Testis (tissue), 3 donors: ENCODE measurements around the gene C6orf132. TPM values are rescaled to one million over a fixed set of nuclear protein-coding genes. Genes with fewer than 3 reads are reported as not detected.

Experiments
- DNase-seq: peaks from one replicate; pipeline ENCODE4 v3.0.0-alpha.2; 2019
- H3K27ac ChIP-seq, 2 donors: fragments of 200-600 bp; sonication (generic); one replicate each; pipeline ENCODE4 v1.5.1; 2019
- H3K27me3 ChIP-seq: fragments of 200-600 bp; sonication (generic); one replicate; pipeline ENCODE4 v1.5.1; 2019
- H3K36me3 ChIP-seq: fragments of 200-600 bp; sonication (generic); one replicate; pipeline ENCODE4 v1.5.1; 2017; ENCODE audit warnings: low read depth; ENCODE audit errors: missing control alignments
- H3K4me1 ChIP-seq: fragments of 200-600 bp; sonication (generic); one replicate; pipeline ENCODE4 v1.5.1; 2019
- H3K4me3 ChIP-seq, 2 donors: fragments of 200-600 bp; sonication (generic); one replicate each; pipeline ENCODE4 v1.5.1; 2017 to 2019
- H3K9me3 ChIP-seq: fragments of 200-600 bp; sonication (generic); one replicate; pipeline ENCODE4 v1.5.1; 2017
- POLR2A ChIP-seq: fragments of 450-650 bp; IDR thresholded peaks from one replicate; pipeline ENCODE4 v1.6.1; 2017; ENCODE audit warnings: antibody characterized with exemption, mild to moderate bottlenecking, moderate library complexity
- WGBS, 2 donors: methylation state at CpG; one replicate each; pipeline ENCODE4 v1.1.5; 2018; 5-methylcytosine and 5-hydroxymethylcytosine counted together
- intact Hi-C: fragments of 100-400 bp; cut with DNase I; formaldehyde crosslinking; loops from one replicate; pipeline ENCODE4 v1.15.1; 2023; ENCODE audit warnings: low total_unique reads
- polyA plus RNA-seq: library from polyadenylated mRNA; stranded (reverse); fragments of 350-450 nt; fragmentation: Illumina TruSeq; extraction: RNeasy Lipid Tissue Mini Kit (QIAGEN cat#74804); gene quantifications from one replicate; pipeline ENCODE4 v1.2.3, GENCODE V29; 2014; ENCODE audit warnings: low read depth, low replicate concordance; ENCODE audit not compliant: insufficient read depth
- total RNA-seq, 2 donors: library from RNA; depleted of rRNA; stranded (reverse); fragments of >200 nt; gene quantifications; one replicate each; pipeline ENCODE4 v1.2.3, GENCODE V29; 2016
- TF ChIP-seq, protein P1 (sequence below), 3 experiments: fragments of 450-650 bp in 2 of 3; fragments of 200-600 bp in 1 of 3; sonication (generic) in 1 of 3; IDR thresholded peaks; one replicate each; pipeline ENCODE4 v1.5.1; 2016 to 2019; ENCODE audit warnings: antibody characterized with exemption in 3 of 3, mild to moderate bottlenecking in 2 of 3, moderate library complexity in 1 of 3

The C6orf132 gene
- total and polyA plus RNA-seq, 3 donors from 2014 or later, result 1.1 to 2.0 (median 1.3) TPM

DNA sequence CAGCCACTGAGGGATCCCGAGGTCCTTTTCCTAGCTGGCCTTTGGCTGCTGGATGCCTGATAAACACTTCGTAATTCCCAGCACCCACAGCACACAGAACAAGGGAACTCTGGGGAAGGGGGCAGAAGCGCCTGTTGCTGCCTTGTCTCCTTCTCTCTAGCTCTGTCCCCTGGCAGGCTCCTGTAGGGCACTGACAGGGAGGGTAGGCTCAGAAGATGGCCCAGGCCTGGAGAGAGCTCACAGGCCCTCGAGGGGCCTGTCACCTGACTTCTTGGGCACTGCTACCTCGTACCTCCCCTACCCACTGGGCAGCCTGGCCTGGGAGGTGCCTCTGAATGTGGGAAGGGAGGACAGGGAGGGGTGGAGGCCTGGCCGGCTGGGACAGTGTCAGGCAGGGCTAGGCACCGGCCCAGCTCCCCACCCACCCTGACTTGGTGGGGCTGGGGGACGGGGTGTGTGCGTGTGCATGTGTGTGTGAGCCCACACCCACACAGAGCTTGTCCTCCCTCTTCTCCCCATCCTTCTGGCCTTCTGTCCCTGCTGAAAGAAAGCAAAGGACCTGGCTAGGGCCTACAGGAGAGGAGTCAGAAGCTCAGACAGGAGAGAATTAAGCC is 18.1 kb downstream of the C6orf132 start:
- DNase-seq, result no peak
- Histone ChIP-seq H3K4me1 (no peaks in the 10 kb centered on the region), H3K36me3 (no peaks in the 10 kb centered on the region), H3K9me3 (no peaks in the 10 kb centered on the region), H3K4me3 (no peak overlapping the region), H3K27ac (no peak overlapping the region), H3K27me3 (no peaks in the 10 kb centered on the region)
- TF ChIP-seq, protein P1, sequence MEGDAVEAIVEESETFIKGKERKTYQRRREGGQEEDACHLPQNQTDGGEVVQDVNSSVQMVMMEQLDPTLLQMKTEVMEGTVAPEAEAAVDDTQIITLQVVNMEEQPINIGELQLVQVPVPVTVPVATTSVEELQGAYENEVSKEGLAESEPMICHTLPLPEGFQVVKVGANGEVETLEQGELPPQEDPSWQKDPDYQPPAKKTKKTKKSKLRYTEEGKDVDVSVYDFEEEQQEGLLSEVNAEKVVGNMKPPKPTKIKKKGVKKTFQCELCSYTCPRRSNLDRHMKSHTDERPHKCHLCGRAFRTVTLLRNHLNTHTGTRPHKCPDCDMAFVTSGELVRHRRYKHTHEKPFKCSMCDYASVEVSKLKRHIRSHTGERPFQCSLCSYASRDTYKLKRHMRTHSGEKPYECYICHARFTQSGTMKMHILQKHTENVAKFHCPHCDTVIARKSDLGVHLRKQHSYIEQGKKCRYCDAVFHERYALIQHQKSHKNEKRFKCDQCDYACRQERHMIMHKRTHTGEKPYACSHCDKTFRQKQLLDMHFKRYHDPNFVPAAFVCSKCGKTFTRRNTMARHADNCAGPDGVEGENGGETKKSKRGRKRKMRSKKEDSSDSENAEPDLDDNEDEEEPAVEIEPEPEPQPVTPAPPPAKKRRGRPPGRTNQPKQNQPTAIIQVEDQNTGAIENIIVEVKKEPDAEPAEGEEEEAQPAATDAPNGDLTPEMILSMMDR (IDR thresholded peaks at IDR 0.05), result no peak
- TF ChIP-seq POLR2A, result no peak
- WGBS, 2 donors, result 80 to 81% methylated on average over 7 to 9 of the region's 9 CpGs
- intact Hi-C loops, result no loop called here

DNA sequence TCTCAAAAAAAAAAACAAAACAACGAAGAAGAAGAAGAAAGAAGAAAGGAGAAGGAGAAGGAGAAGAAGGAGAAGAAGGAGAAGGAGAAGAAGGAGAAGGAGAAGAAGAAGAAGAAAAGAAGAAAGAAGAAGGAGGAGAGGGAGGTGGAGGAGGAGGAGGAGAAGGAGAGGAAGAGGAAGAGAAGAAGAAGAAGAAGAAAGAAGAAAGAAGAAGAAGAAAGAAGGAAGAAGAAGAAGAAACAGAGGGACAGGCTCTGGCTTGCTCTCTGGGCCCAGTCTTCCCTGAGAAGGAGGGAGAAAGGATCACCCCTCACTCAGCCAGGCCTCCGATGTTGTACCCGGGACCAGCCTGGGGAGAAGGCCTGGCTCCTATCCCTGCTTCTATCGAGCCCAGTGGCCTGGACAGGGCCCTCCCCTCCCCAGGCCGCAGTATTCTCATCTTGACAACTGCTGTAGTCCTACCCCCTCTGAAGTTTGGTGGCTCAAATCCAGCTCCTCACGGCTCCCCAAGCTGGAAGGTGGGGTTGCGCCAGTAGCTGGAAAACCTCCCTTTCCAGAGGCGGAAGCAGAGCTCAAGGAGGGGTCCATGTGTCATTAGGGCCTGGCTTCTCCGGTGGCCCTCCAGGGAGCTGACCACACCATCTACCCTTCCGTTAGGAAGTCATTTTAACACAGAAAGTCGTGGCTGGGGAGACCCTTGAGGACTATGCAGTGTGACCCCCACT is 18.9 kb downstream of the C6orf132 start:
- no peak for DNase-seq
- Histone ChIP-seq H3K4me1 (no peaks in the 10 kb centered on the region), H3K9me3 (no peaks in the 10 kb centered on the region), H3K27me3 (no peaks in the 10 kb centered on the region), H3K36me3 (no peaks in the 10 kb centered on the region), H3K27ac (no peak overlapping the region), H3K4me3 (no peak overlapping the region)
- intact Hi-C loops, result no loop called here
- 70 to 81% methylated on average over 8 to 11 of the region's 11 CpGs for WGBS, 2 donors
- TF ChIP-seq POLR2A, result no peak
- TF ChIP-seq, protein P1 (IDR thresholded peaks at IDR 0.05), result no peak

DNA sequence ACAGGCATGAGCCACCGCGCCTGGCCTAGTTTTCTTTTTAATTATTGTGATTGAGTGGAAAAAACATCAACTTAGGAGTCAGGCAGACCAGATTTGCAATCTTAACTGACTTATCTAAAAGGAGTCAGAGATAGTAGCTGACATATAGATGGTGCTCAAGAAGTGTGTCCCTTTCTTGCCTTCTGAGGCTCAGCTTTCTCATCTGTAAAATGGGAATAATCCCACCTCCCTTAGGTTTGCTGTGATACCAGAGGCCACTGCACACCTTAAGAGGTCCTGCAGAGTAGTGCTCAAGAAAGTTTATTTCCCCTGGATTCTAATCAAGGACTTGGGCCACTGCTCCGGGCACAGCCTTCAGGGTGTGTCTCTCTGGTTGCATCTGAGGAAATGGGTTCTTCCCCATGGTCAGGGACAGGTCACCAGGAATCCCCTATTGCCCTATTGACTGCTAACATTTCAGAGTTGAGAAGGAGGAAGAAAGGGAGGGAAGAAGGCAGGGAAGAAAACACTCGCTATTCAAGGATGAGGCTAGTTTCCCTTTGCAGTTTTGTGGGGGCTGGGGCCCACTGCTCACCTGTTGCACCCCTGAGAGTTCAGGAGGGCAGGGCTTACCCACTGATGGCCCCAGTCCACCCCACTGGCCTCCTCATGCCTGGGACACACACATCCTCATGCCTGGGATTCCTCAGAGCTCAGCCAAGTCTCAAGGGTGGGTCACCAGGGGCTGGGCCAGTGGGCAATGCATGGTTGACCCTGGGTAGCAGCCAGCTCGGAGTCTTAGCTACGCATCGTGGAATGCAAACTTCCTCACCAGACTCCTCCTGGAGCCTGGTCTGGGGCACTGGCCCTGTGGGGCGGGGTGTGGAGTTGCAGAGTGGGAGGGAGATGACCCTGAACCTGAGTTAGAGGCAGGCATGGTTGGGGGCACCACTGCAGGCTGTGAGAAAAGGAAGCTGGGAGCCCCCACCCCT is 21.2 kb downstream of the C6orf132 start:
- DNase-seq, result no peak
- intact Hi-C loops, result no loop called here
- H3K4me1 ChIP-seq, result no peaks in the 10 kb centered on the region
- TF ChIP-seq POLR2A, result no peak
- TF ChIP-seq, protein P1 (IDR thresholded peaks at IDR 0.05), result no peak
- no peaks in the 10 kb centered on the region for H3K9me3 ChIP-seq
- no peak overlapping the region for H3K27ac ChIP-seq
- H3K36me3 ChIP-seq, result no peaks in the 10 kb centered on the region
- H3K4me3 ChIP-seq, result no peak overlapping the region
- WGBS, 2 donors, result 88 to 89% methylated on average over 5 to 8 of the region's 8 CpGs
- no peaks in the 10 kb centered on the region for H3K27me3 ChIP-seq

DNA sequence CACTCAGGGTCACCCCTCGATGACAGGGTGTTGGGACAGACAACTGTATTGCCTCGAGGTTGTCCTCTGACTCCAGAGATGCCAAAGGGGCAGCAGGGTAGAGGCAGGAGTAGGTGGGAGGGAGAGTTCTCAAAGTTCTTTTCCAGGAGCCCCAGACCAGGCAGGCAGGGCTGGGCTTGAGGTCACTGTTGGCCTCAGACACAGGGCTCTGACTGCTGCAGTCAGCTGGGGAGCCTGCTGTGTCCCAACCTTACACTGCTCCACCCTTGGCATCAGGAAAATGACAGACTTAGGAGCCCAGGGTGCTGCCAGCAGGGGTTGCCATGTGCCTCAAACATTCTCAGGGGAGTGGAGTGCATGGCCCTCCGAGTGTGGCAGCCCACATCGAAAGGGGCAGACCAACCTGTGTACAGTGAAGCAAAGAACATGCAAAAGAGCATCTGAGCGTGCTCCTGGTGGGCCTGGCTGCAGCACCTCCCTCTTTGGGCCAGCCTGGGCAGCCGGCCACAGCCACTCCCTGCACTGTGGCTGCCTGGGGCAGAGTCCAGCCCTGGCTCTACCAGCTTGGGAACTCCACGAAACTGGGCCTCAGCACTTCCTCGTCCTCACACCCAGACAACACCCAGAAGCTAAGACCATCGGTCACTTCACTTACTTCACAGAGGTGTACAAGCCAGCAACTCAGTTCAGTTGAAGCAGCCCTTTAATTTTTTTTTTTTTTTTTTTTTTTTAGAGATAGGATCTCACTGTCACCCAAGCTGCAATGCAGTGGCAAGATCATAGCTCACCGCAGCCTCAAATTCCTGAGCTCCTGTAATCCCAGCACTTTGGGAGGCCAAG is 24.0 kb downstream of the C6orf132 start:
- DNase-seq, result no peak
- Histone ChIP-seq H3K36me3 (no peaks in the 10 kb centered on the region), H3K4me3 (no peak overlapping the region), H3K4me1 (no peaks in the 10 kb centered on the region), H3K27me3 (no peaks in the 10 kb centered on the region), H3K9me3 (no peaks in the 10 kb centered on the region), H3K27ac (no peak overlapping the region)
- no peak for TF ChIP-seq POLR2A
- TF ChIP-seq, protein P1 (IDR thresholded peaks at IDR 0.05), result no peak
- intact Hi-C loops, result no loop called here
- WGBS, 2 donors, result 61 to 66% methylated on average over 7 to 10 of the region's 10 CpGs
